ENCODE results near the gene IGSF11.
"Not testable (repeated sequence)": the region's sequence is repeated elsewhere in the genome, so short reads cannot be mapped to it uniquely, and the experiment has no call there.

The IGSF11 gene

GRCh38 chr3:119034256-119035013 lies at the start of gene IGSF11:
Gene IGSF11 (minus strand): TSS chr3:119034846. CDS start chr3:119034582, 264 bp downstream.
- no peak for DNase-seq

- DNase-seq = no peak
These were observed 45.7 kb upstream of the IGSF11 start for GRCh38 chr3:119080364-119080763.

- no peak for DNase-seq
These were observed 38.8 kb upstream of the IGSF11 start for GRCh38 chr3:119073258-119074001.

GRCh38 chr3:119072451-119072850 lies 37.8 kb upstream of the IGSF11 start:
- not testable (repeated sequence) for DNase-seq

- DNase-seq = no peak
These were observed 35.1 kb upstream of the IGSF11 start for GRCh38 chr3:119069725-119070124.

GRCh38 chr3:119063471-119063870 lies 28.8 kb upstream of the IGSF11 start:
- DNase-seq = no peak

- DNase-seq = no peak
These were observed 28.2 kb upstream of the IGSF11 start for GRCh38 chr3:119062892-119063291.

- DNase-seq = no peak
These were observed 9.9 kb upstream of the IGSF11 start for GRCh38 chr3:119044593-119044992.

GRCh38 chr3:119042162-119042561 lies 7.5 kb upstream of the IGSF11 start:
- no peak for DNase-seq

- no peak for DNase-seq
These were observed 334 bp upstream of the IGSF11 start for GRCh38 chr3:119035014-119035346.

GRCh38 chr3:119033393-119034255 lies 1.0 kb downstream of the IGSF11 start:
- no peak for DNase-seq

GRCh38 chr3:119025171-119025795 lies 9.4 kb downstream of the IGSF11 start:
- no peak for DNase-seq

- DNase-seq = no peak
These were observed 14.7 kb downstream of the IGSF11 start for GRCh38 chr3:119019767-119020518.

GRCh38 chr3:119018690-119019463 lies 15.8 kb downstream of the IGSF11 start:
- no peak for DNase-seq

- no peak for DNase-seq
These were observed 18.7 kb downstream of the IGSF11 start for GRCh38 chr3:119015942-119016341.

GRCh38 chr3:119013951-119014350 lies 20.7 kb downstream of the IGSF11 start:
- no peak for DNase-seq

- no peak for DNase-seq
These were observed 23.1 kb downstream of the IGSF11 start for GRCh38 chr3:119011528-119011927.

GRCh38 chr3:118997190-118997589 lies 37.5 kb downstream of the IGSF11 start:
- no peak for DNase-seq

GRCh38 chr3:118991775-118992174 lies 42.9 kb downstream of the IGSF11 start:
- DNase-seq = no peak

- no peak for DNase-seq
These were observed 43.7 kb downstream of the IGSF11 start for GRCh38 chr3:118990823-118991560.
